K562 (cell line): ENCODE measurements around the gene WNT3. TPM values are rescaled to one million over a fixed set of nuclear protein-coding genes. Genes with fewer than 3 reads are reported as not detected.
A peak's percentile ranks its signal among the peaks of the same experiment; 100 is the strongest.

Experiments
- COPS2 ChIP-seq: fragments of 450-650 bp; conservative IDR thresholded peaks from 2 replicates; pipeline ENCODE4 v1.6.1; 2016; ENCODE audit warnings: mild to moderate bottlenecking, moderate library complexity
- ELF1 ChIP-seq: fragments of 200-800 bp; sonication (Bioruptor generic); IDR thresholded peaks from 2 replicates; pipeline ENCODE4 v1.6.1; 2016; ENCODE audit warnings: missing genetic modification characterization, missing compliant biosample characterization
- FOXP1 ChIP-seq: sonication (generic); formaldehyde crosslinking; IDR thresholded peaks from 2 replicates; pipeline ENCODE4 v1.8.0; 2022; ENCODE audit warnings: mild to moderate bottlenecking, missing genetic modification reagents
- RFX7 ChIP-seq: fragments of 250-450 bp; sonication (Bioruptor Pico); IDR thresholded peaks from 2 replicates; pipeline ENCODE4 v1.5.1; 2021; ENCODE audit warnings: mild to moderate bottlenecking
- SMAD1 ChIP-seq: fragments of 150-350 bp; IDR thresholded peaks from 2 replicates; pipeline ENCODE4 v1.6.1; 2014; ENCODE audit warnings: low read length, low read depth; ENCODE audit not compliant: partially characterized antibody
- TAF15 ChIP-seq: fragments of 200-400 bp; formaldehyde crosslinking; IDR thresholded peaks from 2 replicates; pipeline ENCODE4 v1.6.1; 2017; ENCODE audit warnings: mild to moderate bottlenecking, low read depth, low read length, moderate library complexity
- TEAD2 ChIP-seq: fragments of 450-650 bp; IDR thresholded peaks from 2 replicates; pipeline ENCODE4 v1.6.1; 2016; ENCODE audit warnings: missing genetic modification characterization, control low read depth, missing compliant biosample characterization
- TRIM24 ChIP-seq, 2 experiments: fragments of 450-650 bp; IDR thresholded peaks; 2 replicates each; pipeline ENCODE4 v1.6.1; 2016
- YBX1 ChIP-seq: fragments of 450-650 bp; IDR thresholded peaks from 2 replicates; pipeline ENCODE4 v1.7.1; 2016; ENCODE audit warnings: mild to moderate bottlenecking
- ZNF354B ChIP-seq: fragments of 250-450 bp; sonication (Bioruptor Pico); IDR thresholded peaks from 2 replicates; pipeline ENCODE4 v1.4.0; 2020
- polyA plus RNA-seq, 8 experiments: library from polyadenylated mRNA; depleted of rRNA in 4 of 8; stranded (reverse) in 5 of 8; unstranded in 3 of 8; fragments of >200 nt; fragmentation: Nextera tagmentation in 2 of 8; fragmentation: Illumina TruSeq in 1 of 8; extraction: Ambion mirVana in 2 of 8; extraction: Trizol in 1 of 8; gene quantifications; 2 replicates each; pipeline versions ENCODE4 v1.2.1 to v1.2.3, GENCODE V29; 2011 to 2014; ENCODE audit warnings: inconsistent platforms in 1 of 8, missing spikeins in 1 of 8
- total RNA-seq, 7 experiments: library from RNA; depleted of rRNA in 6 of 7; stranded (reverse); fragments of >200 nt in 6 of 7; fragmentation: Illumina TruSeq in 2 of 7; extraction: Trizol in 2 of 7; gene quantifications; 2 replicates each; pipeline versions ENCODE4 v1.2.1 to v1.2.3, GENCODE V29; 2011 to 2021; ENCODE audit warnings: low replicate concordance in 1 of 7
- TF ChIP-seq, protein P1 (sequence below): sonication (generic); formaldehyde crosslinking; IDR thresholded peaks from 2 replicates; pipeline ENCODE4 v1.9.0; 2022; ENCODE audit warnings: mild to moderate bottlenecking, missing genetic modification reagents
- TF ChIP-seq, protein P2 (sequence below), 2 experiments: IDR thresholded peaks in 1 of 2; conservative IDR thresholded peaks in 1 of 2; 2 replicates each; pipeline ENCODE4 v1.6.1; 2016; ENCODE audit warnings: low read depth in 2 of 2, mild to moderate bottlenecking in 1 of 2, missing compliant biosample characterization in 1 of 2, missing genetic modification characterization in 1 of 2, moderate library complexity in 1 of 2
- TF ChIP-seq, protein P3 (sequence below): fragments of 450-650 bp; IDR thresholded peaks from 2 replicates; pipeline ENCODE4 v1.6.1; 2017; ENCODE audit warnings: antibody characterized with exemption
- TF ChIP-seq, protein P4 (sequence below), 2 experiments: fragments of 450-650 bp; conservative IDR thresholded peaks; 2 replicates each; pipeline ENCODE4 v1.6.1; 2017; ENCODE audit warnings: mild to moderate bottlenecking in 2 of 2, moderate library complexity in 2 of 2
- TF ChIP-seq, protein P5 (sequence below): fragments of 450-650 bp; formaldehyde crosslinking; IDR thresholded peaks from 2 replicates; pipeline ENCODE4 v1.4.0; 2022; ENCODE audit warnings: missing genetic modification characterization
- TF ChIP-seq, protein P6 (sequence below): fragments of 250-450 bp; sonication (Bioruptor Pico); IDR thresholded peaks from 2 replicates; pipeline ENCODE4 v1.5.0; 2021; ENCODE audit warnings: mild to moderate bottlenecking, borderline replicate concordance

WNT3 gene
- total and polyA plus RNA-seq, 9 of the 15 experiments (the other 6 are each of a cell fraction or from before 2014, with no cell fraction given) = 1.5 to 6.1 (median 3.3) TPM

DNA sequence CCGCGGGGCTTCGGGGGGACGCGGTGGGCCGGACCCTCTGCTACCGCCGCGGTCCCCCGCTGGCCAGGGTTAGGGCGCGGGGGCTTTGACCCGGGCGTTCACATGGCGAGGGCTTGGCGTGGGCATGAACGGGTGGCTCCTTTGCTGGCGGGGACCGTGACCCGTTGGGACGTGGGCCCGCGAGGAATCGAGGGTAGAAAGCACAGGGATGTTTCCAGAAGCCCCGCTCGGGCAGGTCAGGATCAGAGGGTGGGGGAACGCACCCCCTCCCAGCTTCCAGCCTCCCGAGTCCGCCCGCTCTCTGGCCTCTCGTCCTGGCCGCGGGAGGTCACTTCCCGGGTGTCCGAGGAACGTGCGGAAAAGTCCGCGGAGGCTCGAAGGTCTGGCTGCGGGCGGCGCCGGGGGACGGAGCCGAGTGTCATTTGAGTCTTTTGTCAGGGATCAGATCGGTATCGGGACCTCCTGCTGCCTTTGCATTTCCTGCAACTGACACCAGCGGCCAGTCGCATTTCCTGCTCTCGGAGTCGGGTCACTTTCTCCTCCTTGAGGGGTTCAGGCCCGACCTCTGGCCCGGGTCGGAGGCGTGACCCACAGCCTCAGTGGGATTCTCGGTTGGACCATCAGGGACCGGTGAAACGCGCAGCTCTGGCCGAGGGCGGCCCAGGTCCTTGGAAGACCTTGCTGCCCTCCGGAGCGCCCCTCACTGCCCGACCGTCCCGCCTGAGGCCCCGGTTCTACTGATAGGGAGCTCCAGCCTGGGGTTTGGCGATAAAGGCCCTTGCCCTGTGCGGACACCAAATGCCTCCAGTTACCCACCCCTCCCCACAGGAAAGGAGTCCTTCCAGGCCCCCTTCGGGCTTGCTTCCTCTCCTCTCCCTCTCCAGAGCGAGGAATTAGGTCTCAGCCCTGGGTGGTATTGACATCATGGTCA is 702 bp upstream of the WNT3 start (continued):
- TF ChIP-seq, protein P1, sequence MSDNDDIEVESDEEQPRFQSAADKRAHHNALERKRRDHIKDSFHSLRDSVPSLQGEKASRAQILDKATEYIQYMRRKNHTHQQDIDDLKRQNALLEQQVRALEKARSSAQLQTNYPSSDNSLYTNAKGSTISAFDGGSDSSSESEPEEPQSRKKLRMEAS = no peak
- no peak for TF ChIP-seq RFX7 (CRISPR knock-in tag)
- peak; percentile 34; the same call in 1 of the 2 replicates for TF ChIP-seq FOXP1 (CRISPR knock-in tag)
- TF ChIP-seq, protein P2, sequence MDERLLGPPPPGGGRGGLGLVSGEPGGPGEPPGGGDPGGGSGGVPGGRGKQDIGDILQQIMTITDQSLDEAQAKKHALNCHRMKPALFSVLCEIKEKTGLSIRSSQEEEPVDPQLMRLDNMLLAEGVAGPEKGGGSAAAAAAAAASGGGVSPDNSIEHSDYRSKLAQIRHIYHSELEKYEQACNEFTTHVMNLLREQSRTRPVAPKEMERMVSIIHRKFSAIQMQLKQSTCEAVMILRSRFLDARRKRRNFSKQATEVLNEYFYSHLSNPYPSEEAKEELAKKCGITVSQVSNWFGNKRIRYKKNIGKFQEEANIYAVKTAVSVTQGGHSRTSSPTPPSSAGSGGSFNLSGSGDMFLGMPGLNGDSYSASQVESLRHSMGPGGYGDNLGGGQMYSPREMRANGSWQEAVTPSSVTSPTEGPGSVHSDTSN (CRISPR knock-in tag; IDR thresholded peaks at IDR 0.05; ENCODE audit: low read depth) = no peak
- TF ChIP-seq, protein P2 (tag; conservative IDR thresholded peaks at IDR 0.05; ENCODE audit: low read depth) = no peak
- TF ChIP-seq, protein P3, sequence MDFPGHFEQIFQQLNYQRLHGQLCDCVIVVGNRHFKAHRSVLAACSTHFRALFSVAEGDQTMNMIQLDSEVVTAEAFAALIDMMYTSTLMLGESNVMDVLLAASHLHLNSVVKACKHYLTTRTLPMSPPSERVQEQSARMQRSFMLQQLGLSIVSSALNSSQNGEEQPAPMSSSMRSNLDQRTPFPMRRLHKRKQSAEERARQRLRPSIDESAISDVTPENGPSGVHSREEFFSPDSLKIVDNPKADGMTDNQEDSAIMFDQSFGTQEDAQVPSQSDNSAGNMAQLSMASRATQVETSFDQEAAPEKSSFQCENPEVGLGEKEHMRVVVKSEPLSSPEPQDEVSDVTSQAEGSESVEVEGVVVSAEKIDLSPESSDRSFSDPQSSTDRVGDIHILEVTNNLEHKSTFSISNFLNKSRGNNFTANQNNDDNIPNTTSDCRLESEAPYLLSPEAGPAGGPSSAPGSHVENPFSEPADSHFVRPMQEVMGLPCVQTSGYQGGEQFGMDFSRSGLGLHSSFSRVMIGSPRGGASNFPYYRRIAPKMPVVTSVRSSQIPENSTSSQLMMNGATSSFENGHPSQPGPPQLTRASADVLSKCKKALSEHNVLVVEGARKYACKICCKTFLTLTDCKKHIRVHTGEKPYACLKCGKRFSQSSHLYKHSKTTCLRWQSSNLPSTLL = no peak
- no peak for TF ChIP-seq ZNF354B (CRISPR knock-in tag)
- TF ChIP-seq ELF1 (tag) = peak; percentile 69
- no peak for TF ChIP-seq COPS2
- TF ChIP-seq, protein P4, sequence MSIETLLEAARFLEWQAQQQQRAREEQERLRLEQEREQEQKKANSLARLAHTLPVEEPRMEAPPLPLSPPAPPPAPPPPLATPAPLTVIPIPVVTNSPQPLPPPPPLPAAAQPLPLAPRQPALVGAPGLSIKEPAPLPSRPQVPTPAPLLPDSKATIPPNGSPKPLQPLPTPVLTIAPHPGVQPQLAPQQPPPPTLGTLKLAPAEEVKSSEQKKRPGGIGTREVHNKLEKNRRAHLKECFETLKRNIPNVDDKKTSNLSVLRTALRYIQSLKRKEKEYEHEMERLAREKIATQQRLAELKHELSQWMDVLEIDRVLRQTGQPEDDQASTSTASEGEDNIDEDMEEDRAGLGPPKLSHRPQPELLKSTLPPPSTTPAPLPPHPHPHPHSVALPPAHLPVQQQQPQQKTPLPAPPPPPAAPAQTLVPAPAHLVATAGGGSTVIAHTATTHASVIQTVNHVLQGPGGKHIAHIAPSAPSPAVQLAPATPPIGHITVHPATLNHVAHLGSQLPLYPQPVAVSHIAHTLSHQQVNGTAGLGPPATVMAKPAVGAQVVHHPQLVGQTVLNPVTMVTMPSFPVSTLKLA (conservative IDR thresholded peaks at IDR 0.05) = no peak; a peak in 1 of 4 replicates
- no peak for TF ChIP-seq YBX1
- TF ChIP-seq, protein P5, sequence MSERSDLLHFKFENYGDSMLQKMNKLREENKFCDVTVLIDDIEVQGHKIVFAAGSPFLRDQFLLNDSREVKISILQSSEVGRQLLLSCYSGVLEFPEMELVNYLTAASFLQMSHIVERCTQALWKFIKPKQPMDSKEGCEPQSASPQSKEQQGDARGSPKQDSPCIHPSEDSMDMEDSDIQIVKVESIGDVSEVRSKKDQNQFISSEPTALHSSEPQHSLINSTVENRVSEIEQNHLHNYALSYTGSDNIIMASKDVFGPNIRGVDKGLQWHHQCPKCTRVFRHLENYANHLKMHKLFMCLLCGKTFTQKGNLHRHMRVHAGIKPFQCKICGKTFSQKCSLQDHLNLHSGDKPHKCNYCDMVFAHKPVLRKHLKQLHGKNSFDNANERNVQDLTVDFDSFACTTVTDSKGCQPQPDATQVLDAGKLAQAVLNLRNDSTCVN = no peak
- no peak for TF ChIP-seq SMAD1
- TF ChIP-seq, protein P6, sequence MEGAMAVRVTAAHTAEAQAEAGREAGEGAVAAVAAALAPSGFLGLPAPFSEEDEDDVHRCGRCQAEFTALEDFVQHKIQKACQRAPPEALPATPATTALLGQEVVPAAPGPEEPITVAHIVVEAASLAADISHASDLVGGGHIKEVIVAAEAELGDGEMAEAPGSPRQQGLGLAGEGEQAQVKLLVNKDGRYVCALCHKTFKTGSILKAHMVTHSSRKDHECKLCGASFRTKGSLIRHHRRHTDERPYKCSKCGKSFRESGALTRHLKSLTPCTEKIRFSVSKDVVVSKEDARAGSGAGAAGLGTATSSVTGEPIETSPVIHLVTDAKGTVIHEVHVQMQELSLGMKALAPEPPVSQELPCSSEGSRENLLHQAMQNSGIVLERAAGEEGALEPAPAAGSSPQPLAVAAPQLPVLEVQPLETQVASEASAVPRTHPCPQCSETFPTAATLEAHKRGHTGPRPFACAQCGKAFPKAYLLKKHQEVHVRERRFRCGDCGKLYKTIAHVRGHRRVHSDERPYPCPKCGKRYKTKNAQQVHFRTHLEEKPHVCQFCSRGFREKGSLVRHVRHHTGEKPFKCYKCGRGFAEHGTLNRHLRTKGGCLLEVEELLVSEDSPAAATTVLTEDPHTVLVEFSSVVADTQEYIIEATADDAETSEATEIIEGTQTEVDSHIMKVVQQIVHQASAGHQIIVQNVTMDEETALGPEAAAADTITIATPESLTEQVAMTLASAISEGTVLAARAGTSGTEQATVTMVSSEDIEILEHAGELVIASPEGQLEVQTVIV (CRISPR knock-in tag) = no peak
- TF ChIP-seq TEAD2 (tag) = no peak
- peak in 1 of 2 experiments; percentile 30; a peak in 1 of 4 replicates for TF ChIP-seq TRIM24 (IDR thresholded peaks at IDR 0.05)
- TF ChIP-seq TAF15 = no peak
